Posterior vena cava (tissue), 2 donors: ENCODE results near the gene MAP7D2. TPM values are rescaled to one million over a fixed set of nuclear protein-coding genes. Genes with fewer than 3 reads are reported as not detected.

ENCODE experiments used
- DNase-seq: peaks from one replicate; pipeline ENCODE4 v3.0.0-alpha.2; 2020; ENCODE audit warnings: low spot score
- intact Hi-C, 2 donors: fragments of 100-400 bp; cut with DNase I; formaldehyde crosslinking; loops; one replicate each; pipeline versions ENCODE4 v1.14.1 to v1.14.2; 2022 to 2023
- total RNA-seq, 2 donors: library from RNA; stranded (reverse); fragmentation: NEBNext Ultra II Directional; extraction: Animal tissue kit (Norgen Biotek cat#: 25700); gene quantifications; one replicate each; pipeline ENCODE4 v1.2.1, GENCODE V29; 2021
- donor health status: DM: yes; HTN: yes; CAD: no.
- donor health status: DM: yes; HTN: yes; CAD: no.

MAP7D2 gene
- total RNA-seq, 2 donors from 2014 or later, result 0.10 TPM; not detected in 1

DNA sequence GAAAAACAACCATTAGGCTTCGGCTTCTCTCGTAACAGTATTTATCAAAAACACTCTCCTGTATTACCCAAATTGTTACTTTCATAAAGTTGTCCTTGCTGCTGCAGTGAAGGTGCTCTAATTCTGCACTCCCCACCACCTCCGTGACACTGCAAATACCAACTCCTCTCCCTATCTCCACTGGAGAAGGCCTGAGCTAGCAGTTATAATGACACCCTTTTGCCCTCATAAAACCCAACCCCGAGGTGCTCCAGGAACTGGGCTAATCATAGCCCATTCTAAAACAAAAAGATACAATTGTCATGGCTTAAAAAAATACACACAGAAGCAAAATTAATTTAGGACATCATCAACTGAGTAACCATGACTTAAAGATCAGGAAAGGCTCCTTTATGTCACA is 59.2 kb downstream of the MAP7D2 start:
- intact Hi-C loops, result no loop called here
- no peak for DNase-seq

- intact Hi-C loops, result no loop called here
- no peak for DNase-seq
Observed at GRCh38 chrX:20056704-20057103, 60.0 kb downstream of the MAP7D2 start.

DNA sequence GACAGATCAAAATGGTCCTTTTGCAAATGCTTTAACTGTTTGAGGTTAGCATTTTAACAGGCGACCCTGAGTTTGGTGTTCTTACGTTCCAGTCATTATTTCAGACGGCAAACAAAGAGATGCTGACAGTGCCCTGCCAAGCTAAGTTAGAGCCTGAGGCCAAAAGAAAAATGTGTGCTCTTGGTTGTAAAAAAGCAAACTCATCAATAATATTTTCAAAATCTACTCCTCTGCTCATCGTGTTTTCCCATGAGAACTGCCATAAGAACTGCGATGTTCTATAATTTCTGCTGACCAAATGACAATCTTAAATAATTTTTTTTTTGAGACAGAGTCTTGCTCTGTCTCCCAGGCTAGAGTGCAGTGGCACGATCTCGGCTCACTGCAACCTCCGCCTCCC is 63.2 kb downstream of the MAP7D2 start:
- DNase-seq, result no peak
- intact Hi-C loops, result no loop called here

DNA sequence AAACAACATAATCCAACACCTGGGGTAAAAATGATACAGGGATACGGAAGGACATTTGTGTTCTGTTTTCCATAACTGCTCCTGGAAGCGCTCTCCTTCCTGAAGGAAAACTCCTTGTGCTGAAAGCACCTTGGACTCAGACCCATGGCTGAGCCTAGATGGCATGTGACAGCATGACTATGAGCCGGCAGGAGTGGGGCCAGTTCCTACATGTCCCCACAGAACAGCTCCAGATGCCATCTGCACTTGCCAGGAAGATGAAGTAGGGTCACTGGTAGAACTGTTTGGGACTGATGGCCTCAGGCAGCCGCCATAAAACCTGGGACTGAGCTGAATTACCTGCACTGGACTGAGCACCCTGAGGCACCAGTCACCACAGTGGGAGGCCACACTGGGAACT is 69.8 kb downstream of the MAP7D2 start:
- no peak for DNase-seq
- intact Hi-C loops, result no loop called here

- no peak for DNase-seq
- intact Hi-C loops, result no loop called here
Observed at GRCh38 chrX:20046223-20046622, 70.5 kb downstream of the MAP7D2 start.

- DNase-seq, result no peak
- intact Hi-C loops, result no loop called here
Observed at GRCh38 chrX:20042221-20042620, 74.5 kb downstream of the MAP7D2 start.

DNA sequence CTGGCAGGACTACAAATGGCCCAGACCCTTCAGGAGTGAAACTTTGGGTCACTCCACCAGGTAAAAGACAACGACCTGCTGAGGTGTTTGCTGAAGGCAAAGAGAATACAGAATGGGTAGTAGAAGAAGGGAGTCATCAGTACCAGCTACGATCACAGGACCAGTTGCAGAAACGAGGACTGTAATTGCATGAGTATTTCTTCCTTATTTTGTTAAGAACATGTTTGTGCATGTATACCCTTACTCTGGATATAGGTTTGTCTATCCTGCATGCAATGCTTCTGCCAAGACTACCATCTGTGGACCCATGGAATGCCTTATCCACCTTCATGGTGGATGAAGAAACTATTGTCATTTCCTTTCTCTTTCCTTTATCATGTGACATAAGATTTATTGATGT is 77.7 kb downstream of the MAP7D2 start:
- intact Hi-C loops, result no loop called here
- no peak for DNase-seq

DNA sequence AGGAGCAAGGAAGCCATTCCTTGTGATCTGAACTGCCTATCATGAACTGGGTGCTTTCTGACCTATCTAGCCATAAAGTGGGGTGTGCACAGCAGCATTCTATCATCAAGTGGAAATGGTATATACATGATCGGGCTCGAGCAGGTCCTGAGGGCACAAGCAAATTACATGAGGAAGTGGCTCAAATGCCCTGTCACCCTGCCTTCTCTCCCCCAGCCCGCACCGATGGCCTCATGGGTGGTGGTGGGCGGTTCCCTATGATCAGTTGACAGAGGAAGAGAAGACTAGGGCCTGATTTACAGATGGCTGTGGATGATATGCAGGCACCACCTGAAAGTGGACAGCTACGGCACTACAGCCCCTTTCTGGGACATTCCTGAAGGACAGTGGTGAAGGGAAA is 79.5 kb downstream of the MAP7D2 start:
- intact Hi-C loops, result no loop called here
- DNase-seq, result no peak

DNA sequence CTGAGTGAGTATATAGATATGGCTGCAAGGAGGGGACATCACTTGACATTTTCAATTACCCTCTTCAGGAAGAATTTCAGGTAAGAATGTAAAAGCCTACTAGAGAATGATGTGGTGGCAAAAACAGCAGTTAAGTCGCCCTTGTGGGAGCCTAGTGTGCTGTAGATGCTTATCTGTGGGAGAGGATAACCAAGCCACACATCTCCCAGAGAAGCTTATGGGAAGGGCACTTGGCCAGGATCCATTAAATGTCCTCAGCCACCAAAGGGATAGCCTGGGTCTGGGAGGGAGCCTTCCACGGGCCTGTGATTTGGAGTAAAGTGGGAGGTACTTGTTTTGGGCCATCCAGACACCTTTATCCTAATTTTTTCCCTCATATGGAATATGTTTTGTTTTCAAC is 84.5 kb downstream of the MAP7D2 start:
- intact Hi-C loops, result no loop called here

GRCh38 chrX:20029728-20030127 is 87.0 kb downstream of the MAP7D2 start:
- DNase-seq, result no peak
- intact Hi-C loops, result no loop called here

More for the DNA sequence above, 84.5 kb downstream of the MAP7D2 start:
- no peak for DNase-seq

DNA sequence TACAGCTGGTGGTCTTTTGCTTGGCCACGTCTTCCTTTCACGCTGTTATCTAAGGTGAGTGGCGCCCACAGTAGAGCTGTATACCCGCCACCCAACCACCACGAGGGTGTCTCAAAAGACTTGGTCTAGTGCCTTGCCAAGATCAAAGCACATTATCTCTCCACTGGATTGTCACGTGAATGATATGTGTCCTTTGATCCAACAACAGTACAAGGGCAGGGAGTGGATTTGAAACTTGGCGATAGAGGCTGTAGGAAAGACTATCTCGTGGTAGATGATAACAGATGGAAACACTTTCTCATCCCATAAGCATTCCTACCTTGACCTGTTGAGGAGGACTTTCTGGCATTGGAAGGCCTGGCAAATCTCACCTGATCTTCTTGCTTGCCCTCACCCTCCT is 88.1 kb downstream of the MAP7D2 start:
- intact Hi-C loops, result no loop called here
- no peak for DNase-seq

DNA sequence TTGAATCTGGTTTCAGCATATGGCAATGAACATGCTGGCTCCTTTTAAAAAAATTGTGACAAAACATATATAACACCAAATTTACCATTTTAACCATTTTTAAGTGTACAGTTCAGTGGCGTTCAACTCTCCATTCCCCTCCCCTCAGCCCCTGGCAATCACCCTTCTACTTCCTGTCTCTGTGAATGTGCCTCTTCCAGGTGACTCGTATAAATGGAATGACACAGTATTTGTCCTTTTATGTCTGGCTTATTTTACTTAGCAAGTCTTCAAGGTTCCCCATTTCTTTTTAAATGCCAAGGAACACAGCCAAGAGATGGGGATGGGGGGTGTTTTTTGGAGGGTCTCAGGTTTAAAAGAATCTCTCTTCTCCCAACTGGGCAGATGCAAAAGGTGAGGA is 90.4 kb downstream of the MAP7D2 start:
- no peak for DNase-seq
- intact Hi-C loops, result no loop called here

DNA sequence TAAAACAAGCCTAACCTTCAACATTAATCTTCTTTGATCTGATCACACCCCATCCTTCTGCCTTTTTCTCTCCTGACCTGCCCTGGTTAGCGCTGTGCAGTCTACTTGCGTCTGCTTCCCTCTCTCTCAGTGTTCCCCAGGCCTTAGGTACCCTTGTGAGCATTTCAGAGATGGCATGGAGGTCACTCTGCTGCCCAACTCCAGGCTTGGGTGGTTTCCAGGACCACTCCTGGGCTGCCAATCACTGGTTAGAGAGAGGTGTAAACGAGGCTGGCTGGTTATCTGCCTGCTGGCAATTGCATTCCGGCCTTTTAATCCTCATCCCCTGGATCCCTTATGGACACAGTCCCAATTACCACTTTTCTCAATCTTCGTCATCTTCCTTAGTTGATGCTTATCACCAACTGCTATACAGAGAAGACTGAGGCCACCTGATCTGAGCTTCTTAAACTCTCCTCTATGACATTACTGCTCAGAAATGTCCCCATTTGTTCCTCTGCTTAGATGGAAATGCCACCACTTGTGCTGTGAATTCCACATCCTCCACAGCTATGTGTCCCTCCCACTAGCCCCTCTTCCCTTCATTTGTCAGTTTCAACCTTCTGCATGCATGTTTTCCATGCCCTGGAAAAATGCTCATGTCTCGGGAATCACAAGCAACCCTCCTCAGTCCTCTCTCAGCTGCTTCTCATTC is 96.9 kb downstream of the MAP7D2 start:
- DNase-seq, result no peak
- intact Hi-C loops, result no loop called here

GRCh38 chrX:20016616-20016945 is 100.1 kb downstream of the MAP7D2 start:
- DNase-seq, result no peak
- intact Hi-C loops, result no loop called here

DNA sequence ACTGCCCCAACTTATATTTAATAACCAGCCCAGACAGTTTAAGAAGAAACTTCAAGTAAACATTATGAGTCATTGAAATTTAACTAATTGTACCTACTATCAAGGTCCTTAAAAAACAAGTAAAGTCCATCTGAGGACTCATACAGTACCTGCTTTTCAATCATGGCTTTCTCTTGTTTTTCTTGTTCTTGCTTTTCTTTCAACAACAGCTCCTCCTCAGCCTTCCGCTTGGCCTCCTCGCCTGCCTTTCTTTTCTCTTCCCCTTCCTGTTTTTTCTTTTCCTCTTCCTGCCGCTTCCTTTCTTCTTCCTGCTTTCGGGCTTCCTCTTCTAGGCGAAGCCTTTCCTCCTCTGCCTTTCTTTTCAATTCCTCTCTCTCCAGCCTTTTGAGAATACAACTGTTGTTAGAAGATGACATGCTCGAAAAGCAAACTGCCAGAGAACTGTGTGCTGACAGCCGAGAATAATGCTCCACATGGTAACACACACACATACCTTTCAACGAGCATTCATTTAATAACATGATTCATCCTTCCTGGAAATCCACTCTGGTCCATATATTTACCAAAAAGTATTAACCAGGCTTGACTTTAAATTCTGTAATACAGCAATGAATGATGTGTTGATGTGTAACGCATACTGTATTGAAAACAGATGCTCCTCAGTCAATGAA is 100.6 kb downstream of the MAP7D2 start:
- intact Hi-C loops, result no loop called here

DNA sequence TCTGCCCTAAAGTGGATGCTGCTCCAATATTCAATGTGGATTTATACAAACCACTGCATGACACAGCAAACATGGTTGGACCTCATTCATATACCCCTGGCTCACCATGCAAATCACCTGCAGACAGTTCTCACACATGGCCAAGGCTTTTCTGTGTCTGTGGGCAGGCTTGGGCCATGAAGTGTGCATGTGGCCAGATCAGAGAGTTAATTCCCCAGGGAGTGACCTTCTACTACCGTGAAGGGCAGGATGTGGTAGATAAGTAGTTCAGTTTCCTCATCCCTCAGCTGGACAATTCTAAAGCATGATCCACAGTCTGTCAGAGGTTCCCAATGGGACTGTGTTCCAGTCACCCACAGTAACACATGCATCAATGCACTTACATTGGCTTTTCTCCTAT is 101.3 kb downstream of the MAP7D2 start:
- DNase-seq, result no peak
- intact Hi-C loops, result no loop called here

More for the DNA sequence above, 100.6 kb downstream of the MAP7D2 start:
- no peak for DNase-seq

GRCh38 chrX:20011608-20012007 is 105.1 kb downstream of the MAP7D2 start:
- intact Hi-C loops, result loop anchor here in 1 of 2 donors (2.0 kb wide), 1 partner anchor 137 kb away; no protein-coding TSS in a partner anchor
- DNase-seq, result no peak

- intact Hi-C loops, result no loop called here
- no peak for DNase-seq
Observed at GRCh38 chrX:20007962-20008622, 108.6 kb downstream of the MAP7D2 start.

DNA sequence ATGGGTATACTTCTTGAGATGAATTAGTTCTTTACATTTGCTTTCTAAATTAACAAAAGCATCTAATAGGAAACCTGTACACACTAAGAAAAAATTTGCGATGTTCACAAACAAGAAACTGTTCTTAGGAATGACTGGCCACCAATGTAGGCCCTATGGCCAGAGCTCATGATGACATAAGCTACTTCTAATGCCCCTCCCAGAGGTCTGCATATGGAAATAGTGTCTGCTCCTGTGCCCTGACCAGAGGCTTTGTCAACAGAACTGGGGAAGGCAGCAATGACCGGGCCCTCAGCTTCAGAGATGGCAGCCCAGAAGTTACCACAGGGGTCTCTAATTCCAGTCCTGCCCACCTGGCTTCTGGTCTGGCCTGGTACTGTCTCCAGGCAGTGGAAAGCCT is 110.8 kb downstream of the MAP7D2 start:
- intact Hi-C loops, result no loop called here
- no peak for DNase-seq

GRCh38 chrX:20001588-20001987 is 115.1 kb downstream of the MAP7D2 start:
- no peak for DNase-seq
- intact Hi-C loops, result no loop called here

- DNase-seq, result no peak
- intact Hi-C loops, result no loop called here
Observed at GRCh38 chrX:19991350-19991718, 125.4 kb downstream of the MAP7D2 start.
